Small intestine (tissue), 7 donors: ENCODE results near the gene TRAF7. TPM values are rescaled to one million over a fixed set of nuclear protein-coding genes. Genes with fewer than 3 reads are reported as not detected.

Experiments
- DNase-seq, 2 donors: peaks; one replicate each; pipeline versions ENCODE4 v3.0.0 to v3.0.0-alpha.2; 2013
- FAIRE-seq: peaks from 2 replicates; lab custom pipeline; 2012; peaks lifted over from hg19 to GRCh38; lab: Jason Lieb, UNC
- H3K27ac ChIP-seq, 3 donors: one replicate each; pipeline ENCODE4 v1.5.1; 2013; ENCODE audit warnings: low read length in 2 of 3, mild to moderate bottlenecking in 2 of 3, control low read depth in 1 of 3, inconsistent platforms in 1 of 3, low read depth in 1 of 3, moderate library complexity in 1 of 3
- H3K27me3 ChIP-seq, 3 donors: one replicate each; pipeline ENCODE4 v1.6.1; 2013; ENCODE audit warnings: low read length in 3 of 3, inconsistent platforms in 1 of 3; ENCODE audit not compliant: control insufficient read depth in 3 of 3, insufficient read depth in 3 of 3
- H3K36me3 ChIP-seq, 3 donors: one replicate each; pipeline ENCODE4 v1.6.1; 2013; ENCODE audit warnings: low read length in 3 of 3, inconsistent platforms in 1 of 3, low read depth in 1 of 3, mild to moderate bottlenecking in 1 of 3, moderate library complexity in 1 of 3; ENCODE audit not compliant: control insufficient read depth in 3 of 3, insufficient read depth in 2 of 3
- H3K4me1 ChIP-seq, 3 donors: one replicate each; pipeline ENCODE4 v1.6.1; 2013; ENCODE audit warnings: low read length in 2 of 3, inconsistent platforms in 1 of 3, low read depth in 1 of 3, mild to moderate bottlenecking in 1 of 3, moderate library complexity in 1 of 3; ENCODE audit not compliant: control insufficient read depth in 3 of 3, insufficient read depth in 2 of 3
- H3K4me3 ChIP-seq, 3 donors: one replicate each; pipeline ENCODE4 v1.5.1; 2013; ENCODE audit warnings: low read length in 3 of 3, control low read depth in 1 of 3, inconsistent platforms in 1 of 3, low read depth in 1 of 3, mild to moderate bottlenecking in 1 of 3, moderate library complexity in 1 of 3
- H3K9me3 ChIP-seq, 2 donors: one replicate each; pipeline ENCODE4 v1.6.1; 2013; ENCODE audit warnings: low read depth in 1 of 2, low read length in 1 of 2; ENCODE audit not compliant: control insufficient read depth in 2 of 2, insufficient read depth in 1 of 2
- WGBS, 3 donors: extraction: QIAGEN DNeasy Blood & Tissue Kit; methylation state at CpG; one replicate each; pipeline ENCODE4 v1.1.7; 2013; 5-methylcytosine and 5-hydroxymethylcytosine counted together
- polyA plus RNA-seq, 4 donors: library from polyadenylated mRNA; stranded (reverse) in 3 of 4; unstranded in 1 of 4; fragments of 200-250 nt in 3 of 4; fragments of 120-200 nt in 1 of 4; gene quantifications; one replicate each; pipeline versions ENCODE4 v1.2.1 to v1.2.3, GENCODE V29; 2013
- donor health status: healthy with polysubstance abuse.
- donor health status: control.
- donor health status: control.
- donor health status: Bipolar disorder and iron deficiency.
- donor health status: healthy.

TRAF7 gene
- polyA plus RNA-seq, 4 donors: 47.6 to 73.4 (median 64.1) TPM

DNA sequence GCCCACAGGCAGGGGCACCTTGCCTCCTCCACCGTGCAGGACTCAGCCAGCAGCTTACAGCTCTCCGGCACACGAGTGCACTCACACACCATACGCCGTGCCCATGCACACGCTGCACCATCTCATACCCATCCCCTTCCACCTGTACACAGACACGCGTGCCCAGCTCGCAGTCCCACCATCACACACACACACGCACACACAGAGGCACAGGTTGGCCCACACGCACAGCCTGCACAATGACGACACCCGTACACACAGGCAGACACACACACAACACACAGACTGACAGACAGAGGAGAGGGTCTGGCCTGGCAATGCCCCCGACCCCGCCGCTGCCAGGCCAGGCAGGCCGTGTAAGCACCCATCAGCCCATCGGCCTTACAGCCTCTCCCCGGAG lies 28.8 kb downstream of the TRAF7 start:
- WGBS, 3 donors: 51 to 86% (median 61%) methylated on average over 17 to 19 of the region's 19 CpGs
- H3K27me3 ChIP-seq: no peaks in the 10 kb centered on the region
- no peaks in the 10 kb centered on the region for H3K36me3 ChIP-seq
- FAIRE-seq (no peak), DNase-seq (no peak)
- no peak overlapping the region for H3K4me3 ChIP-seq
- H3K27ac ChIP-seq: no peak overlapping the region
- H3K4me1 ChIP-seq: no peaks in the 10 kb centered on the region
- H3K9me3 ChIP-seq: no peaks in the 10 kb centered on the region

DNA sequence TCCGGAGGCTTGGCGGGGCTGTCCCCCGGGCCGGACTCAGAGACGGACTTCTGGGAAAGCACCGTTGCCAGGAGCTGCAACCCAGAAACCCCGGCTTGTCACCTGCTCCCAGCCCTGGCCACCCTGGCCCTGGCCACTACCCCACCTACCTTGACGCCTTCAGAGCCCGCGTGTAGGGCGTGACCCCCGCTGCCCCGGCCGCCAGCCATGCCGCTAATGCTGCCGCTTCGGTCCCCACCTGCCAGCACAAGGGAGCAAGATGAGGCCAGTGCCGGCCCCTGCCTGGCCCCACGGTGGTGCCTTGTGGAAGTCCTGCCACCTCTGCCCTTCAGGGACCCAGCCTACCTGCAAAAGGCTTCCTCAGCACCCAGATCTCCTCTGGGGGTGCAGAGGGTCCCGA lies 29.4 kb downstream of the TRAF7 start:
- FAIRE-seq (no peak), DNase-seq (no peak)
- Histone ChIP-seq H3K4me1 (no peaks in the 10 kb centered on the region), H3K9me3 (no peaks in the 10 kb centered on the region), H3K27ac (no peak overlapping the region), H3K36me3 (no peaks in the 10 kb centered on the region), H3K4me3 (no peak overlapping the region), H3K27me3 (no peaks in the 10 kb centered on the region)
- 31 to 78% (median 57%) methylated on average over 17 to 20 of the region's 20 CpGs for WGBS, 3 donors

DNA sequence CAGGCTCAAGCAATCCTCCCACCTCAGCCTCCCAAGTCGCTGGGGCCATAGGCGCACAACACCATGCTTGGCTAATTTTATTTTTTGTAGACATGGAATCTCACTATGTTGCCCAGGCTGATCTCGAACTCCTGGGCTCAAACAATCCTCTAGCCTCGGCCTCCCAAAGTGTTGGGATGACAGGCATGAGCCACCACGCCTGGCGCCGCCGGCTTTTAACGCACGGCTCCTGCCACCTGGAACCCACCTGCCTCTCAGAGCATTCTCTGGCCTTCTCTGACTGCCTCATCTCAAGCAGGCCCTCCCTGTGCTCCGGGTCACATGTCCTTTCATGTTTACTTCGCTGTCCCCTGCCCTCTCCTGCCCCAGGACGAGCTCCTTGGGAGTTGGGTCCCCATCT lies 30.5 kb downstream of the TRAF7 start:
- Histone ChIP-seq H3K9me3 (no peaks in the 10 kb centered on the region), H3K4me3 (no peak overlapping the region), H3K36me3 (no peaks in the 10 kb centered on the region), H3K27ac (no peak overlapping the region), H3K27me3 (no peaks in the 10 kb centered on the region), H3K4me1 (no peaks in the 10 kb centered on the region)
- no peak for DNase-seq
- no peak for FAIRE-seq
- 81 to 88% (median 83%) methylated on average over 13 of the region's 13 CpGs for WGBS, 3 donors

DNA sequence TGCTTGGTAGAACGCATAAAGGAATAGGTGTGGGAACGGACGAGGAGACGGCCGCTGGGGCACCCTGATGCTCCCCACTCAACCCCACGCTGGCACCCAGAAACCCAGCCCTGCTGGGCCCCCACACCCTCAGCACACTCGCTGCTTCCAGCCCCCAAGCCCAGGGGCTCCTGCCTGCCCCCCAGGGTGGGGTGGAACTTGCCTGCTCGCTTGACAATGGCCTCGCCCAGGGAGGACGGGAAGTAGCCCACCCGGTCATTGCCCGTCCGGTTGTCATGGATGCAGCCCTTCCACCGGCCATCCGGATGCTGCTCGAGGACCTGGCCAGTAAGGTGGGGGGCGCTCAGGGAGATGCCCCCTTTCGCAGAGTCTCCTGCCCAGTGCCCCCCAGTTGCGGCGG lies 30.9 kb downstream of the TRAF7 start:
- Histone ChIP-seq H3K4me3 (no peak overlapping the region), H3K27ac (no peak overlapping the region), H3K9me3 (no peaks in the 10 kb centered on the region), H3K27me3 (no peaks in the 10 kb centered on the region), H3K36me3 (no peaks in the 10 kb centered on the region), H3K4me1 (no peaks in the 10 kb centered on the region)
- DNase-seq (no peak), FAIRE-seq (no peak)
- 84 to 88% (median 87%) methylated on average over 19 to 20 of the region's 20 CpGs for WGBS, 3 donors

DNA sequence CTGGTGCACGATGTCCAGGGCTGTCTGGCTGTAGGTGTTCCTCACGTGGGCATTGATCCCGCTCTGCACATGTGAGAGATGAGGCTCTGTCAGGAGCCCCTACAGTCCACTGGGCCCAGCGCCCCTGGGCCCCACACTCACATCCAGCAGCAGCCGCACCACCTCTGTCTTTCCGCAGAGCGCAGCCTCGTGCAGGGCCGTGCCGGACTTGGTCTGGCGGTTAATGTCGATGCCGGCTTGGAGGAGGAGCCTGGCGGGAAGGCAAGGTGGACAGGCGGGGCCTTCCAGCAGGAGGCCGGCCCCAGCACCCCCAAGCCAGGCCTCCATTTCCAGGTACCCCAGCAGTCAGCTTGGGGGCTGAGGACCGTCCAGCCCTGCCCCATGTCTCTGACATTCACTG lies 31.6 kb downstream of the TRAF7 start:
- H3K4me3 ChIP-seq: no peak overlapping the region
- no peak for FAIRE-seq
- no peak overlapping the region for H3K27ac ChIP-seq
- H3K27me3 ChIP-seq: no peaks in the 10 kb centered on the region
- 60 to 77% (median 62%) methylated on average over 17 of the region's 17 CpGs for WGBS, 3 donors
- DNase-seq: no peak
- H3K4me1 ChIP-seq: no peaks in the 10 kb centered on the region
- no peaks in the 10 kb centered on the region for H3K9me3 ChIP-seq
- H3K36me3 ChIP-seq: no peaks in the 10 kb centered on the region

DNA sequence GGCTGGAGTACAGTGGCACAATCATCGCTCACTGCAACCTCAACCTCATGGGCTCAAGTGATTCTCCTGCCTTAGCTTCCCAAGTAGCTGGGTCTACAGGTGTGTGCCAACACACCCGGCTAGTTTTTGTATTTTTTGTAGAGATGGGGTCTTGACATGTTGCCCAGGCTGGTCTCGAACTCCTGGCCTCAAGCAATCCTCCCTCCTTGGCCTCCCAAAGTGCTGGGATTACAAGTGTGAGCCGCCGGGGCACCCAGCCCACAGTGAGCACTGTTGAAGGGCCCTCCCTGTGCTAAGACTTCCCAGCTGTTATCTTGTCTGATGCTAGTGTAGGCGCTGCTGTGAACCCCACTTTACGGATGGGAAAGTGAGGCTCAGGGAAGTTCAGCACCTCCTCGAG lies 32.8 kb downstream of the TRAF7 start:
- Histone ChIP-seq H3K27ac (no peak overlapping the region), H3K4me3 (no peak overlapping the region), H3K36me3 (no peaks in the 10 kb centered on the region), H3K9me3 (no peaks in the 10 kb centered on the region), H3K27me3 (peaks cover 0 to 2% (median 0%) of the 10 kb centered on the region in 3 donors), H3K4me1 (no peaks in the 10 kb centered on the region)
- DNase-seq (no peak), FAIRE-seq (no peak)
- 82 to 93% (median 86%) methylated on average over 8 of the region's 8 CpGs for WGBS, 3 donors

DNA sequence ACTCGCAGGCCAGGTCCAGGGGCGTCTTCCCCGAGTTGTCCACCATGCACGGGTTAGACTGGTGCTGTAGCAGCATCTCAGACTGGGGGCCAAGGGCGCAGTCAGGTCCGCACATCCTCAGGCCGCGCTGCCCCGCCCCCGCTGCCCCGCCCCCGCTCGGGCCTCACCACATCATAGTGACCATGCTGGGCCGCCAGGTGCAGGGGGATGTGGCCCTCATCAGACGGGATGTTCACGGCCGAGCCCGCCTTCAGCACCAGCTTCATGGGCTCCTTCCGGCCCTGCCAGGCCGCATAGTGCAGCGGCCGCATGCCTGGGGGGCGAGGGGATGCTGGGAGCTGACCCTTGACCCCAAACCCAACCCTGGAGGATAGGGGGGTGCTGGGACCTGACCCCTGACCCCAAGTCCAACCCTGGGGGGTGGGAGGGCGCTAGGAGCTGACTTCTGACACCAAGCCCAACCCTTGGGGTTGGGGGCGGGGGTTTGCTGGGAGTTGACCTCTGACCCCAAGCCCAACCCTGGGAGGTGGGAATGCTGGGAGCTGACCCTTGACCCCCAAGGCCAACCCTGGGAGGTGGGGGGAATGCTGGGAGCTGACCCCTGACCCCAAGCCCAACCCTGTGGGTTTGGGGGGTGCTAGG lies 33.8 kb downstream of the TRAF7 start:
- Histone ChIP-seq H3K27ac (no peak overlapping the region), H3K4me1 (no peaks in the 10 kb centered on the region), H3K36me3 (no peaks in the 10 kb centered on the region), H3K4me3 (no peak overlapping the region), H3K27me3 (peaks cover 0 to 10% (median 0%) of the 10 kb centered on the region in 3 donors), H3K9me3 (no peaks in the 10 kb centered on the region)
- FAIRE-seq (no peak), DNase-seq (no peak)
- WGBS, 3 donors: 67 to 87% (median 82%) methylated on average over 22 to 25 of the region's 25 CpGs

DNA sequence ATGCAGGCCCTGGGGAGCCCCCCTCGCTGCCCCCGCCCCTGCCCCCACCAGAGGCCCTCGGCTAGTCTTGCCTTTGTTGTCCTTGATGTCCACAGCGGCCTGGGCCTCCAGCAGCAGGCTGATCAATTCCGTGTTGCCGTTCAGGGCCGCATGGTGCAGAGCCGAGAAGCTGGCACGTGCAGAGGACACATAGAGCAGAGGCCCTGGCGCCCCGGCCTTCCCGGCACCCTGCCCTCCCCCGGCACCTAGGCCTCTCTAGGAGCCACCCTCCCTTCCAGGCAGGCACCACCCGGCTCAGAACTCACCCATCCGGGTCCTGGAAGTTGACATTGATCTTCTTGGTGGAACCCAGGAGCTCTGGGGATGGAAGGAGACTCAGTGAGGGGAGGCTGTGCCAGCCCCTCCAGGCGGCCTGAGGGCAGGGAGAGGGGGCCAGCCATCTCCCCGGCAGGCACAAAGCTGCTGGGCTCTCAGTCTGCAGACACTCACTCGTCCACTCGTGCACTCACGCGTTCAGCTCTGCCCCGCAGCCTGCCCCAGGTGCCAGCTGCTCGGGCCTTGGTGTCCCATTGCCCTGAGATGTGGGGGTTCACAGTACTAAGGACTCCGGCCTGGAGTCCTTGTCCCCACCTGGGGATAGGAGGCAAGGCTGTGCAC lies 34.5 kb downstream of the TRAF7 start:
- H3K27ac ChIP-seq: no peak overlapping the region
- no peak overlapping the region for H3K4me3 ChIP-seq
- peaks cover 0 to 17% (median 6%) of the 10 kb centered on the region in 3 donors for H3K27me3 ChIP-seq
- DNase-seq (no peak), FAIRE-seq (no peak)
- no peaks in the 10 kb centered on the region for H3K36me3 ChIP-seq
- WGBS, 3 donors: 62 to 82% (median 73%) methylated on average over 23 to 24 of the region's 24 CpGs
- H3K4me1 ChIP-seq: peaks cover 0 to 3% (median 0%) of the 10 kb centered on the region in 3 donors
- no peaks in the 10 kb centered on the region for H3K9me3 ChIP-seq
